KMS-11 (cell line): ENCODE data around the gene CCDC28B.

Experiments
- H2AFZ ChIP-seq: fragments of 200-600 bp; sonication (generic); 2 replicates; pipeline ENCODE4 v1.6.1; 2016; ENCODE audit warnings: antibody characterized with exemption, mixed run types, low read depth
- H3K27ac ChIP-seq: fragments of 200-600 bp; sonication (generic); 2 replicates; pipeline ENCODE4 v1.6.1; 2016; ENCODE audit warnings: mild to moderate bottlenecking, mixed run types
- H3K27me3 ChIP-seq: fragments of 200-600 bp; sonication (generic); 2 replicates; pipeline ENCODE4 v1.6.1; 2017; ENCODE audit warnings: mild to moderate bottlenecking, low read depth, mixed run types, moderate library complexity; ENCODE audit not compliant: insufficient read depth
- H3K36me3 ChIP-seq: fragments of 200-600 bp; sonication (generic); 2 replicates; pipeline ENCODE4 v1.6.1; 2017; ENCODE audit warnings: mild to moderate bottlenecking, mixed run types; ENCODE audit not compliant: insufficient read depth
- H3K4me1 ChIP-seq: fragments of 200-600 bp; sonication (generic); 2 replicates; pipeline ENCODE4 v1.6.1; 2016; ENCODE audit warnings: mild to moderate bottlenecking, low read depth, mixed run types; ENCODE audit not compliant: poor library complexity, severe bottlenecking
- H3K4me2 ChIP-seq: fragments of 200-600 bp; sonication (generic); 2 replicates; pipeline ENCODE4 v1.7.0; 2016; ENCODE audit warnings: mild to moderate bottlenecking, mixed run types
- H3K4me3 ChIP-seq: fragments of 200-600 bp; sonication (generic); IDR thresholded peaks from 2 replicates; pipeline ENCODE4 v1.6.1; 2017; ENCODE audit warnings: low read depth, low read length, mixed read lengths; ENCODE audit not compliant: insufficient read depth
- H3K79me2 ChIP-seq: fragments of 200-600 bp; sonication (generic); 2 replicates; pipeline ENCODE4 v1.6.1; 2016; ENCODE audit warnings: low read depth, mixed run types; ENCODE audit not compliant: insufficient read depth
- H3K9ac ChIP-seq: fragments of 200-600 bp; sonication (generic); 2 replicates; pipeline ENCODE4 v1.6.1; 2016; ENCODE audit warnings: mild to moderate bottlenecking, mixed run types
- H4K20me1 ChIP-seq: fragments of 200-600 bp; sonication (generic); 2 replicates; pipeline ENCODE4 v1.6.1; 2016; ENCODE audit warnings: mild to moderate bottlenecking, mixed run types; ENCODE audit not compliant: insufficient read depth
- TF ChIP-seq, protein P1 (sequence below): fragments of 200-600 bp; sonication (generic); conservative IDR thresholded peaks from 2 replicates; pipeline ENCODE4 v1.6.1; 2017; ENCODE audit warnings: low read depth, mild to moderate bottlenecking, antibody characterized with exemption, low read length, moderate library complexity, mixed read lengths

CCDC28B gene

DNA sequence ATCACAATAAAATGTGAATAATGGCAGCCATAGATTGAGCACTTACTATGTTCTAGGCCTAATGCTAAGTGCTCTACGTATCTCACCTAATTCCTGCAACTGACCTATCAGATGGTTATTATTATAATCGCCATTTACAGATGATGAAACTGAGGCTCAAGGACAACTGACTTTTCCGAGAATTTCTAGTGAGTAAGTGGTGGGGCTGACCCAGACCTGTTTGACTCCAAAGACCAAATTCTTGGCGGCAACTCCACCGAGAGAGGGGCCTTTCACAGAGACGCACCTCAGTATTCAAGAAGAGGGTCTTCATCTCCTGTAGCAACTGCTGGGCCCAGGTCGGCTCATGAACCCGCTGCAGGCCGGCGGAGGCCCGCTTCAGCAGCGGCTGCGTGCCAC is 21.2 kb downstream of the CCDC28B start:
- no peaks in the 10 kb centered on the region for H3K36me3 ChIP-seq
- peak overlapping the region; percentile 74 for H2AFZ ChIP-seq
- H3K4me2 ChIP-seq, result peak overlapping the region; percentile 96; the same call in 1 of the 2 replicates
- no peak overlapping the region for H3K4me3 ChIP-seq
- peaks cover 15% of the 10 kb centered on the region for H3K4me1 ChIP-seq
- H3K79me2 ChIP-seq, result peaks cover 22% of the 10 kb centered on the region
- peak overlapping the region; percentile 81; the same call in 1 of the 2 replicates for H3K9ac ChIP-seq
- H3K27me3 ChIP-seq, result no peaks in the 10 kb centered on the region
- no peak overlapping the region for H3K27ac ChIP-seq
- TF ChIP-seq, protein P1, sequence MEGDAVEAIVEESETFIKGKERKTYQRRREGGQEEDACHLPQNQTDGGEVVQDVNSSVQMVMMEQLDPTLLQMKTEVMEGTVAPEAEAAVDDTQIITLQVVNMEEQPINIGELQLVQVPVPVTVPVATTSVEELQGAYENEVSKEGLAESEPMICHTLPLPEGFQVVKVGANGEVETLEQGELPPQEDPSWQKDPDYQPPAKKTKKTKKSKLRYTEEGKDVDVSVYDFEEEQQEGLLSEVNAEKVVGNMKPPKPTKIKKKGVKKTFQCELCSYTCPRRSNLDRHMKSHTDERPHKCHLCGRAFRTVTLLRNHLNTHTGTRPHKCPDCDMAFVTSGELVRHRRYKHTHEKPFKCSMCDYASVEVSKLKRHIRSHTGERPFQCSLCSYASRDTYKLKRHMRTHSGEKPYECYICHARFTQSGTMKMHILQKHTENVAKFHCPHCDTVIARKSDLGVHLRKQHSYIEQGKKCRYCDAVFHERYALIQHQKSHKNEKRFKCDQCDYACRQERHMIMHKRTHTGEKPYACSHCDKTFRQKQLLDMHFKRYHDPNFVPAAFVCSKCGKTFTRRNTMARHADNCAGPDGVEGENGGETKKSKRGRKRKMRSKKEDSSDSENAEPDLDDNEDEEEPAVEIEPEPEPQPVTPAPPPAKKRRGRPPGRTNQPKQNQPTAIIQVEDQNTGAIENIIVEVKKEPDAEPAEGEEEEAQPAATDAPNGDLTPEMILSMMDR, result no peak
- H4K20me1 ChIP-seq, result no peaks in the 10 kb centered on the region

DNA sequence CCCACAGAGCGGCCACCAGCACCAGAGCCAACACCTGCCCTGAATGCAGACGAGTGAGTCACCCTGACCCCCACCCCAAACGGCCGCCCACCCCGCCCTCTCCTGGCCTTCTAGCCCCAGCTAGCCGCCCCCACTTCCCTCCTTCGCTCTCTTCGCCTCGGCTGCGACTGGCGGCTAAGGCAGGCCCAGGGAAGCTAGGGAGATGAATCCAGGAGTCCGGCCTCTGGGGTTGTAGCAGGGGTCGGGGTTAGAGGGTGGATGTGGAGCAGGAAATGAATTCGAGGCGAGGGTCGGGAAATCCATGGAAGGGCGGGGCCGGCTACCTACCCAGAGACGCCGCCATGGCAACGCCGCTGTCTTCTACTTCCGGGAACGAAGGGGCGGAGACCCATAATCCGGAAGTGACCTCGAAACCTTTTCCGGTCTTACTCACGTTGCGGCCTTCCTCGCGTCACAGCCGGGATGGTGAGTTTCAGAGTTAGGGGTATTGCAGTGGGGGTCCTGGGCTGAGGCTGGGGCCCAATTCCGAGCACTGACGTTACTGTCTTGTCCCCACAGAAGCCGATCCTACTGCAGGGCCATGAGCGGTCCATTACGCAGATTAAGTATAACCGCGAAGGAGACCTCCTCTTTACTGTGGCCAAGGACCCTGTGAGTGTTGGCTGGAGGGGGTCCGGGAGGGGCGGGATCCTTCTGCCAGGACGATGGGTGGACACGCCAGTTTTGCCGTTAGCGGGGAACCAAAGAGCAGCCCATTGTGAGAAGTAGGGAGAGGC is 21.8 kb downstream of the CCDC28B start, which contains the start of the genes EIF3I and TMEM234:
EIF3I (plus strand) TSS at position 428 of the 776 bp plus-strand sequence; CDS start at position 463, 35 bp downstream.
TMEM234 (minus strand) TSS at position 374 of the 776 bp plus-strand sequence; CDS start at position 343, 31 bp downstream.
- peak within 1 kb of the TSS; percentile 57 for H3K27ac ChIP-seq
- peak within 1 kb of the TSS; percentile 81 for H3K9ac ChIP-seq
- H3K4me2 ChIP-seq, result peak within 1 kb of the TSS; percentile 96
- no peaks in the 10 kb centered on the region for H4K20me1 ChIP-seq
- peaks cover 22% of the 10 kb centered on the region for H3K79me2 ChIP-seq
- no peaks in the 10 kb centered on the region for H3K27me3 ChIP-seq
- H3K36me3 ChIP-seq, result no peaks in the 10 kb centered on the region
- peaks cover 15% of the 10 kb centered on the region for H3K4me1 ChIP-seq
- peak within 1 kb of the TSS; percentile 90 for H3K4me3 ChIP-seq
- H2AFZ ChIP-seq, result peak within 1 kb of the TSS; percentile 74
- TF ChIP-seq, protein P1, result no peak

DNA sequence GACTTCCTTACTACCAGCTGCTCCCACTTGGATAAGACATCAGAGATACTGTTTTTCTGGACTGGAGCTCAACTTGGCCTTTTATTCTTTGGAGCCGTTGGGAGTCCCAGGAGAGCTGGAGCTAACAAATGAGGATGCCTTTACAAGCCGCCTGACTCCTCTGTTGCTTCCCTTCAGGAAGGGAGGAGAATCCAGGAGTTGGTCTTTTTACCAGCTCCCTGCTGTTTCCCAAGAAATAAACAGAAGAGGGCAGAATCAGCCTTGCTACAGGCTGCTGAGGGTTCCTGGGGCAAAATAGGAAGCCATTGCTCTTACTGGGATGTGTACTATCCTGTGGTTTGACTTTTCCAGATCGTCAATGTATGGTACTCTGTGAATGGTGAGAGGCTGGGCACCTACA is 23.3 kb downstream of the CCDC28B start:
- Histone ChIP-seq H3K27ac (no peak overlapping the region), H3K4me3 (no peak overlapping the region), H3K4me2 (peak overlapping the region; percentile 96), H3K9ac (no peak overlapping the region), H3K4me1 (peaks cover 15% of the 10 kb centered on the region), H3K27me3 (no peaks in the 10 kb centered on the region), H4K20me1 (no peaks in the 10 kb centered on the region), H2AFZ (no peak overlapping the region), H3K36me3 (peaks cover 13% of the 10 kb centered on the region; the same call in 1 of the 2 replicates), H3K79me2 (peaks cover 22% of the 10 kb centered on the region)
- TF ChIP-seq, protein P1, result no peak

DNA sequence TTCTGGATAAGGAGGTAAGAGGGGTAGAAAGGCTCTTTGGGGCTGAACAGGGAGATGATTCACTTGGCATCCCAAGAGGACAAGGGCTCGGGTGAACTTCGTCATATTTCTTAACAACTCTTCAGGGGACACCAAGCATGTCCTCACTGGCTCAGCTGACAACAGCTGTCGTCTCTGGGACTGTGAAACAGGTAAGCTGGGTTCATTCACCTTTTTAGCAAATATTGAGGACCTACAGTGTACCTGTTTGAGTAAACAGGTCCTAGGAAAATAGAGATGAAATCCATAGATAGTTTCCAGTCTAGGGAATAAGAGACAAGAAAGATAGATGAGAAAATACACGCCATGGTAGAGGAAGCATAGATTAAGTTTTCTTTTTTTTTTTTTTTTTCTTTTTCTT is 23.9 kb downstream of the CCDC28B start:
- H3K27me3 ChIP-seq, result no peaks in the 10 kb centered on the region
- TF ChIP-seq, protein P1, result no peak
- no peak overlapping the region for H2AFZ ChIP-seq
- H3K36me3 ChIP-seq, result peaks cover 19% of the 10 kb centered on the region; the same call in 1 of the 2 replicates
- H3K4me1 ChIP-seq, result peaks cover 15% of the 10 kb centered on the region
- H3K27ac ChIP-seq, result no peak overlapping the region
- no peak overlapping the region for H3K9ac ChIP-seq
- H3K4me3 ChIP-seq, result no peak overlapping the region
- H3K4me2 ChIP-seq, result no peak overlapping the region
- peaks cover 22% of the 10 kb centered on the region for H3K79me2 ChIP-seq
- no peaks in the 10 kb centered on the region for H4K20me1 ChIP-seq
